Liver (tissue), 9 donors: ENCODE data around the gene CGB3. TPM values are rescaled to one million over a fixed set of nuclear protein-coding genes. Genes with fewer than 3 reads are reported as not detected.
A peak's percentile ranks its signal among the peaks of the same experiment; 100 is the strongest.

Experiments used
- DNase-seq: peaks from one replicate; pipeline ENCODE4 v3.0.0-alpha.2; 2017; ENCODE audit warnings: low spot score
- H3K27ac ChIP-seq, 2 donors: one replicate each; pipeline ENCODE4 v1.7.0; 2013; ENCODE audit warnings: inconsistent platforms in 2 of 2, low read length in 2 of 2, control low read depth in 1 of 2, low read depth in 1 of 2, mild to moderate bottlenecking in 1 of 2
- H3K27me3 ChIP-seq, 4 donors: one replicate each; pipeline versions ENCODE4 v1.6.1 to v1.7.0; 2013; ENCODE audit warnings: low read length in 3 of 4, inconsistent platforms in 1 of 4, mild to moderate bottlenecking in 1 of 4, moderate library complexity in 1 of 4; ENCODE audit not compliant: control insufficient read depth in 4 of 4, insufficient read depth in 4 of 4
- H3K36me3 ChIP-seq, 4 donors: one replicate each; pipeline versions ENCODE4 v1.6.1 to v1.7.0; 2013; ENCODE audit warnings: low read length in 3 of 4, mild to moderate bottlenecking in 3 of 4, low read depth in 1 of 4, moderate library complexity in 1 of 4; ENCODE audit not compliant: control insufficient read depth in 4 of 4, insufficient read depth in 3 of 4
- H3K4me1 ChIP-seq, 4 donors: one replicate each; pipeline versions ENCODE4 v1.6.1 to v1.7.0; 2013; ENCODE audit warnings: low read length in 3 of 4, mild to moderate bottlenecking in 3 of 4, moderate library complexity in 1 of 4; ENCODE audit not compliant: control insufficient read depth in 4 of 4, insufficient read depth in 4 of 4
- H3K4me3 ChIP-seq, 3 donors: one replicate each; pipeline versions ENCODE4 v1.6.1 to v1.7.0; 2013; ENCODE audit warnings: low read length in 3 of 3, control low read depth in 1 of 3, low read depth in 1 of 3, mild to moderate bottlenecking in 1 of 3
- H3K9ac ChIP-seq, 2 donors: one replicate each; pipeline ENCODE4 v1.7.0; 2013; ENCODE audit warnings: low read length in 2 of 2, mild to moderate bottlenecking in 2 of 2, moderate library complexity in 2 of 2, control low read depth in 1 of 2, low read depth in 1 of 2
- H3K9me3 ChIP-seq, 4 donors: one replicate each; pipeline versions ENCODE4 v1.6.1 to v1.7.0; 2013; ENCODE audit warnings: low read length in 3 of 4; ENCODE audit not compliant: control insufficient read depth in 4 of 4
- ATF3 ChIP-seq: IDR thresholded peaks from 2 replicates; pipeline ENCODE4 v1.6.1; 2016; ENCODE audit warnings: antibody characterized with exemption
- CTCF ChIP-seq: fragments of 150-350 bp; IDR thresholded peaks from 2 replicates; pipeline ENCODE4 v1.5.1; 2017; ENCODE audit warnings: improper control_type of control experiment, low read depth, low read length; ENCODE audit not compliant: missing input control
- EGR1 ChIP-seq, 2 donors: IDR thresholded peaks; 2 replicates each; pipeline ENCODE4 v1.6.1; 2016 to 2018; ENCODE audit warnings: antibody characterized with exemption in 2 of 2, low read depth in 2 of 2
- HNF4A ChIP-seq, 2 donors: conservative IDR thresholded peaks; 2 replicates each; pipeline ENCODE4 v1.6.1; 2016; ENCODE audit warnings: antibody characterized with exemption in 2 of 2, mild to moderate bottlenecking in 2 of 2
- HNF4G ChIP-seq: IDR thresholded peaks from 2 replicates; pipeline ENCODE4 v1.6.1; 2016; ENCODE audit warnings: antibody characterized with exemption
- JUND ChIP-seq, 2 donors: IDR thresholded peaks; 2 replicates each; pipeline ENCODE4 v1.6.1; 2016; ENCODE audit warnings: antibody characterized with exemption in 2 of 2
- NR2F2 ChIP-seq: IDR thresholded peaks from 2 replicates; pipeline ENCODE4 v1.6.1; 2016; ENCODE audit warnings: antibody characterized with exemption
- RAD21 ChIP-seq, 2 donors: IDR thresholded peaks; 2 replicates each; pipeline ENCODE4 v1.6.1; 2016; ENCODE audit warnings: antibody characterized with exemption in 2 of 2, mild to moderate bottlenecking in 2 of 2
- REST ChIP-seq: IDR thresholded peaks from 2 replicates; pipeline ENCODE4 v1.6.1; 2016; ENCODE audit warnings: antibody characterized with exemption, mild to moderate bottlenecking
- SP1 ChIP-seq: IDR thresholded peaks from 2 replicates; pipeline ENCODE4 v1.6.1; 2018; ENCODE audit warnings: antibody characterized with exemption, mild to moderate bottlenecking
- TAF1 ChIP-seq: conservative IDR thresholded peaks from 2 replicates; pipeline ENCODE4 v1.6.1; 2016; ENCODE audit warnings: antibody characterized with exemption, mild to moderate bottlenecking
- YY1 ChIP-seq: IDR thresholded peaks from 2 replicates; pipeline ENCODE4 v1.6.1; 2016; ENCODE audit warnings: antibody characterized with exemption, mild to moderate bottlenecking
- ZBTB33 ChIP-seq: IDR thresholded peaks from 2 replicates; pipeline ENCODE4 v1.6.1; 2016; ENCODE audit warnings: antibody characterized with exemption
- WGBS: extraction: QIAGEN DNeasy Blood & Tissue Kit; methylation state at CpG from one replicate; pipeline ENCODE4 v1.1.7; 2013; 5-methylcytosine and 5-hydroxymethylcytosine counted together
- polyA plus RNA-seq, 2 donors: library from polyadenylated mRNA; stranded (reverse) in 1 of 2; unstranded in 1 of 2; fragments of 200-250 nt in 1 of 2; fragments of >200 nt in 1 of 2; fragmentation: Nextera tagmentation in 1 of 2; extraction: Ambion mirVana in 1 of 2; gene quantifications; one replicate each; pipeline versions ENCODE4 v1.2.1 to v1.2.3, GENCODE V29; 2013 to 2015
- total RNA-seq, 2 donors: library from RNA; depleted of rRNA; stranded (reverse); fragments of >200 nt; gene quantifications; one replicate each; pipeline ENCODE4 v1.2.3, GENCODE V29; 2014
- TF ChIP-seq, protein P1 (sequence below): IDR thresholded peaks from 2 replicates; pipeline ENCODE4 v1.6.1; 2016; ENCODE audit warnings: antibody characterized with exemption
- donor health status: healthy.
- donor health status: healthy.
- donor health status: healthy.
- donor health status: healthy.
- donor health status: healthy.

CGB3 gene
- total and polyA plus RNA-seq, 4 donors: not detected

DNA sequence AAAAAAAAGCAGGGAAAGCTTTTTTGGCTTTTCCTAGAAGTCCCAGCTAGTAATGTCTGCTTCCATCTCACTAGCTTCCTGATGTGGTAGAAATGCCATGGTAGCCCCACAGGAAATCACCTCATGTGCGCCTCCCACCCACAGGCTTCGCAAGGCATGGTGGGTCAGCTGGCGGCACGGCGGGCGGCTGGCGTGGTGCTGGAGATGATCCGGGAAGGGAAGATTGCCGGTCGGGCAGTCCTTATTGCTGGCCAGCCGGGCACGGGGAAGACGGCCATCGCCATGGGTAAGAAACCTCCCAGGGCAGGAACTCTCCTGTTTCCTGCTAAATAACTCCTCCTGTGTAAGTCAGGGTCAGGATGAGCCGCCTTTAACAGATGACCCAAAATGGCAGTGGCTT is 20.0 kb downstream of the CGB3 start:
- Histone ChIP-seq H3K36me3 (peaks cover 15 to 39% (median 22%) of the 10 kb centered on the region in 4 donors), H3K4me1 (no peaks in the 10 kb centered on the region), H3K9me3 (no peaks in the 10 kb centered on the region), H3K4me3 (no peak overlapping the region), H3K27ac (no peak overlapping the region), H3K9ac (no peak overlapping the region), H3K27me3 (no peaks in the 10 kb centered on the region)
- no peak for DNase-seq
- WGBS: 97% methylated on average over 15 of the region's 15 CpGs
- TF ChIP-seq, protein P1, sequence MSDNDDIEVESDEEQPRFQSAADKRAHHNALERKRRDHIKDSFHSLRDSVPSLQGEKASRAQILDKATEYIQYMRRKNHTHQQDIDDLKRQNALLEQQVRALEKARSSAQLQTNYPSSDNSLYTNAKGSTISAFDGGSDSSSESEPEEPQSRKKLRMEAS: no peak
- TF ChIP-seq ATF3 (no peak), NR2F2 (no peak), YY1 (no peak), ZBTB33 (no peak), JUND (IDR thresholded peaks at IDR 0.05) (no peak), HNF4G (no peak), EGR1 (IDR thresholded peaks at IDR 0.05; ENCODE audit: low read depth in 2 of 2) (no peak), CTCF (no peak), HNF4A (conservative IDR thresholded peaks at IDR 0.05) (no peak), REST (no peak), SP1 (no peak), TAF1 (no peak), RAD21 (IDR thresholded peaks at IDR 0.05) (no peak)

DNA sequence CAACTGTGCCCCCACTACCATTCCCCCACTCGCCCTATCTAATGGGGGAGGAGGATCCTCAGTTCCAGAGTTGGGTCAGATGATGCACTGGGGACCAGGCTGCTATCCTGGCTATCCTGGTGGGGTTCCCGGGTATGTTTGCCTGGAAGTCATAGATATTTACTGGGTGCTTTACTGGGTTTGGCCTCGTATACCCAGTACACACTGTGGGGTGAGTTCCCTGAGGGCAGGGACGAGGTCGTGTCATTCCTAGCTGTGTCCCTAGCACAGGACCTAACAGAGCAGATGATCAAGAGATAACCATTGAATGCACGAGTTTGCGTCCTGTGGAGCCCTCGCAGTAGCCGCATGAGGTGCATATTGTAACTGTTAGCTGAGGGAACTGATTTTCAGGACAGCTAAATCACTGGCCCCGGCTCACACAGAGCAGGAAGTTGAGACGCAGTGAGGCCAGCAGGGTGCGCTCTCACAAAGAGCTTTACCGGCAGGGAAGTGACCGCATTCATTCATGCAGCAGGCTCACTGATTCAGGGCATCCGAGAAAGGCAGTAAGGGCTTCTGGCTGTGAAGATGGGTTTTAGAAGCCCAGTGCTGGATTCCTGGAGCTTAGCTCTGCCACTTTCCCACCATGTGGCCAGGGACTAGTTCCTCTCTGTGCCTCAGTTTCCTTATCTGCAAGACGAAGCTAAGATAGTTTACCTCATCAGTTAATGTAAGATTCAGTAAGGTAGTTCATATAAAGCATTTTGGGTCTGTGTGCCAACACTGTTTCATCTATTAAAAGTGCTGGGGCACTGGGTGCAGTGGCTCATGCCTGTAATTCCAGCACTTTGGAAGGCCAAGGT is 24.4 kb downstream of the CGB3 start:
- no peaks in the 10 kb centered on the region for H3K9me3 ChIP-seq
- TF ChIP-seq HNF4G (no peak), RAD21 (IDR thresholded peaks at IDR 0.05) (peak; percentile 34 to 74), CTCF (peak; percentile 29)
- no peak overlapping the region for H3K27ac ChIP-seq
- peaks cover 0 to 5% (median 2%) of the 10 kb centered on the region in 4 donors for H3K4me1 ChIP-seq
- no peak overlapping the region for H3K4me3 ChIP-seq
- peak; percentile 64 for DNase-seq
- H3K9ac ChIP-seq: no peak overlapping the region
- no peaks in the 10 kb centered on the region for H3K27me3 ChIP-seq
- peaks cover 3 to 16% (median 10%) of the 10 kb centered on the region in 4 donors for H3K36me3 ChIP-seq
- WGBS: 73% methylated on average over 16 of the region's 16 CpGs
